Activated CD8-positive, alpha-beta T cell treated with anti-CD3 and anti-CD28 coated beads, Interleukin-2, amount 10 ng/mL, durations not matched to agents 7 days and 5 days (primary cell): Measurements from ENCODE around the gene XIAP. TPM values are rescaled to one million over a fixed set of nuclear protein-coding genes. Genes with fewer than 3 reads are reported as not detected.
"Not testable (repeated sequence)": the region's sequence is repeated elsewhere in the genome, so short reads cannot be mapped to it uniquely, and the experiment has no call there.

Experiments used
- ATAC-seq: fragments of 150-1000 bp; cut with Tn5 transposase; one replicate; pipeline ENCODE4 v1.10.0; 2021; ENCODE audit warnings: moderate library complexity
- CTCF ChIA-PET: fragments of 350-600 bp; sonication (Branson Sonifier 250); formaldehyde crosslinking; loops from one replicate; lab custom pipeline; 2021; ENCODE audit warnings: antibody characterized with exemption; lab: Charles Lee
- POLR2A ChIA-PET: fragments of 350-600 bp; sonication (Branson Sonifier 250); formaldehyde crosslinking; loops from one replicate; lab custom pipeline; 2021; ENCODE audit warnings: antibody characterized with exemption; lab: Charles Lee
- DNase-seq: peaks from one replicate; pipeline ENCODE4 v3.0.0-alpha.2; 2020
- H3K27ac Mint-ChIP-seq: one replicate; pipeline ENCODE4 v1.8.0; 2021; ENCODE audit warnings: mild to moderate bottlenecking, mixed read lengths
- H3K27me3 Mint-ChIP-seq: one replicate; pipeline ENCODE4 v1.8.0; 2021; ENCODE audit warnings: low read depth, mixed read lengths
- H3K36me3 Mint-ChIP-seq: one replicate; pipeline ENCODE4 v1.8.0; 2021; ENCODE audit warnings: low read depth, mixed read lengths
- H3K4me1 Mint-ChIP-seq: one replicate; pipeline ENCODE4 v1.8.0; 2021; ENCODE audit warnings: low read depth, mixed read lengths
- H3K4me3 Mint-ChIP-seq: one replicate; pipeline ENCODE4 v1.8.0; 2021; ENCODE audit warnings: mild to moderate bottlenecking, mixed read lengths
- H3K9me3 Mint-ChIP-seq: one replicate; pipeline ENCODE4 v1.8.0; 2022; ENCODE audit warnings: mixed read lengths; ENCODE audit not compliant: insufficient read depth
- total RNA-seq, 2 experiments: library from RNA; stranded (reverse); gene quantifications; one replicate each; pipeline ENCODE4 v1.2.3, GENCODE V29; 2021

XIAP gene
- total RNA-seq, 2 experiments from 2014 or later = 33.9 to 38.0 TPM

- DNase-seq (no peak), ATAC-seq (no peak)
- H3K27ac Mint-ChIP-seq = no peak overlapping the region
- peaks cover 34% of the 10 kb centered on the region for H3K4me1 Mint-ChIP-seq
- H3K27me3 Mint-ChIP-seq = no peaks in the 10 kb centered on the region
- no peak overlapping the region for H3K4me3 Mint-ChIP-seq
- ChIA-PET POLR2A (no interaction called here), CTCF (no interaction called here)
- no peaks in the 10 kb centered on the region for H3K9me3 Mint-ChIP-seq
- H3K36me3 Mint-ChIP-seq = peaks cover 18% of the 10 kb centered on the region
Observed at GRCh38 chrX:123876844-123877243, 17.0 kb downstream of the XIAP start.

GRCh38 chrX:123878252-123878721 lies 18.4 kb downstream of the XIAP start:
- peak; percentile 27 for DNase-seq
- Mint-ChIP-seq H3K27ac (peak overlapping the region; percentile 75), H3K36me3 (peaks cover 13% of the 10 kb centered on the region), H3K4me3 (peak overlapping the region; percentile 51), H3K4me1 (peaks cover 33% of the 10 kb centered on the region), H3K27me3 (no peaks in the 10 kb centered on the region), H3K9me3 (no peaks in the 10 kb centered on the region)
- CTCF ChIA-PET = interaction anchor here (1.6 kb wide), 1 partner anchor 45 kb away, joined by 6 read pairs; no protein-coding TSS in a partner anchor
- POLR2A ChIA-PET = no interaction called here
- ATAC-seq = peak; percentile 66

- H3K4me1 Mint-ChIP-seq = peaks cover 25% of the 10 kb centered on the region
- ChIA-PET POLR2A (no interaction called here), CTCF (no interaction called here)
- peaks cover 13% of the 10 kb centered on the region for H3K36me3 Mint-ChIP-seq
- no peaks in the 10 kb centered on the region for H3K9me3 Mint-ChIP-seq
- ATAC-seq = no peak
- no peaks in the 10 kb centered on the region for H3K27me3 Mint-ChIP-seq
- DNase-seq = no peak
- H3K4me3 Mint-ChIP-seq = no peak overlapping the region
- H3K27ac Mint-ChIP-seq = no peak overlapping the region
Observed at GRCh38 chrX:123881330-123881729, 21.5 kb downstream of the XIAP start.

DNA sequence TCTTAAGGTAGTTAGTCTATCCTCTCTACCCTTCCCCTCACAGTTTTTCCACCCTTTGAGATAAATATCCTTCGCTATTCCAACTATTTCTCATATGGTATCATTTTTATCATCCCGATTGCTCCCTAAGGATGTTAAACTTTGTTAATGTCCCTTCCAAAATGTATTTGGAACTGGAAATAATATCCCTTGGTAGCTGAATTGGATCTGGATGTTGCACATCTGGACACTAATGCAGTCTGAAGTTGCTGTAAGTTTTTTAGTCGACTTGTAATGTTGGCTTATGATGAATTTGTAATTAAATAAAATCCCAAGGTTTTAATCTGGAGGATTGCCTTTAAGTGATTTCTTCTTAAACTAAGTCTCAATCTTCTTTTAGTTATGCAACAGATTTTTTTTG lies 22.5 kb downstream of the XIAP start:
- no peak for DNase-seq
- Mint-ChIP-seq H3K36me3 (peaks cover 11% of the 10 kb centered on the region), H3K9me3 (no peaks in the 10 kb centered on the region), H3K4me3 (no peak overlapping the region), H3K27ac (no peak overlapping the region), H3K27me3 (no peaks in the 10 kb centered on the region), H3K4me1 (peaks cover 20% of the 10 kb centered on the region)
- no peak for ATAC-seq
- ChIA-PET CTCF (no interaction called here), POLR2A (no interaction called here)

DNA sequence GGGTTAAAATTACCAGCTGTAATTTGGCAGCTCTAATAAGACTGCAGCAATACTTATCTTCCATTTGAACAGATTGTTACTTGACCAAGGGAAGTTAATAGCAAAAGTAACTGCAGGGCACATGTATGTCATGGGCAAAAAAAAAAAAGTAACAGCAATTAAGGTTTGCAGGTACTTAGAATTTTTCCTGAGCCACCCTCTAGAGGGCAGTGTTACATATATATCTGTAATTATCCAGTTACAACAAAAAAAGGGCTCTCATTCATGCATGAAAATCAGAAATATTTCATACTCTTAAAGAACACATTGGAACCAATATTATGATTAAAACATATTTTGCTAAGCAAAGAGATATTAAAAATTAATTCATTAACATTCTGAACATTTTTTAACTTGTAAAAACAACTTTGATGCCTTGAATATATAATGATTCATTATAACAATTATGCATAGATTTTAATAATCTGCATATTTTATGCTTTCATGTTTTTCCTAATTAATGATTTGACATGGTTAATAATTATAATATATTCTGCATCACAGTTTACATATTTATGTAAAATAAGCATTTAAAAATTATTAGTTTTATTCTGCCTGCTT lies 25.1 kb downstream of the XIAP start:
- H3K4me3 Mint-ChIP-seq = no peak overlapping the region
- H3K36me3 Mint-ChIP-seq = peaks cover 13% of the 10 kb centered on the region
- DNase-seq = peak; percentile 48
- no peak for ATAC-seq
- no peaks in the 10 kb centered on the region for H3K9me3 Mint-ChIP-seq
- ChIA-PET POLR2A (no interaction called here), CTCF (interaction anchor here (2.9 kb wide), 1 partner anchor 52 kb away, joined by 10 read pairs; no protein-coding TSS in a partner anchor)
- peaks cover 7% of the 10 kb centered on the region for H3K4me1 Mint-ChIP-seq
- no peak overlapping the region for H3K27ac Mint-ChIP-seq
- H3K27me3 Mint-ChIP-seq = no peaks in the 10 kb centered on the region

DNA sequence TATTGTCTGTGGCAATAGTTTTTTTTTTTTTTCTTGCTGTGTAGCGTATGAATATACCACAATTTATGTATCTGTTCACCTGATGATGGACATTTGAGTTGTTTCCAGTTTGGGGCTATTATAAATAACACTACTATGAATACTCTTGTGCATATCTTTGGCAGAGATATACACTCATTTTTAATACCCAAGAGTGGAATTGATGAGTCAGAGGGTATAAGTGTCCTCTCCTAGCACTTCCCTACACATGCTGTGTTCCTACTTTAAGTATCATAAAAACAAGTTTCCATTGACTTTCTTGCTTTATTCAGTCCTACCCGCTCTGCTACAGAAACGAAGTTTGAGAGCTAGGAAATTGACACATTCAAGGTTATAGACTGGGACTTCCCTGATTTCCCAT lies 39.8 kb downstream of the XIAP start:
- Mint-ChIP-seq H3K4me3 (no peak overlapping the region), H3K36me3 (peaks cover 28% of the 10 kb centered on the region), H3K27me3 (no peaks in the 10 kb centered on the region), H3K9me3 (no peaks in the 10 kb centered on the region), H3K4me1 (no peaks in the 10 kb centered on the region), H3K27ac (no peak overlapping the region)
- CTCF ChIA-PET = no interaction called here
- DNase-seq (no peak), ATAC-seq (no peak)
- POLR2A ChIA-PET = no interaction called here

GRCh38 chrX:123903261-123903660 lies 43.4 kb downstream of the XIAP start:
- Mint-ChIP-seq H3K4me1 (peaks cover 14% of the 10 kb centered on the region), H3K36me3 (peaks cover 33% of the 10 kb centered on the region)
- H3K9me3 Mint-ChIP-seq, POLR2A ChIA-PET, H3K4me3 Mint-ChIP-seq, H3K27ac Mint-ChIP-seq, DNase-seq, ATAC-seq, CTCF ChIA-PET, H3K27me3 Mint-ChIP-seq: not testable (repeated sequence)

GRCh38 chrX:123905332-123905731 lies 45.5 kb downstream of the XIAP start:
- DNase-seq (no peak), ATAC-seq (no peak)
- Mint-ChIP-seq H3K4me1 (peaks cover 14% of the 10 kb centered on the region), H3K4me3 (no peak overlapping the region), H3K27ac (no peak overlapping the region), H3K36me3 (peaks cover 30% of the 10 kb centered on the region), H3K9me3 (no peaks in the 10 kb centered on the region), H3K27me3 (no peaks in the 10 kb centered on the region)
- ChIA-PET POLR2A (no interaction called here), CTCF (no interaction called here)

- Mint-ChIP-seq H3K27me3 (no peaks in the 10 kb centered on the region), H3K27ac (peak overlapping the region; percentile 13), H3K36me3 (peaks cover 29% of the 10 kb centered on the region), H3K4me1 (peaks cover 14% of the 10 kb centered on the region), H3K4me3 (no peak overlapping the region), H3K9me3 (no peaks in the 10 kb centered on the region)
- DNase-seq = no peak
- CTCF ChIA-PET = interaction anchor here (2.0 kb wide), 1 partner anchor 73 kb away, joined by 8 read pairs; no protein-coding TSS in a partner anchor
- no peak for ATAC-seq
- POLR2A ChIA-PET = no interaction called here
Observed at GRCh38 chrX:123906557-123907316, 46.9 kb downstream of the XIAP start.

GRCh38 chrX:123909523-123909922 lies 49.7 kb downstream of the XIAP start:
- Mint-ChIP-seq H3K27me3 (no peaks in the 10 kb centered on the region), H3K36me3 (peaks cover 19% of the 10 kb centered on the region), H3K4me1 (peaks cover 14% of the 10 kb centered on the region), H3K9me3 (no peaks in the 10 kb centered on the region), H3K4me3 (no peak overlapping the region), H3K27ac (no peak overlapping the region)
- ChIA-PET CTCF (no interaction called here), POLR2A (no interaction called here)
- ATAC-seq (no peak), DNase-seq (no peak)

- Mint-ChIP-seq H3K4me3 (no peak overlapping the region), H3K27me3 (no peaks in the 10 kb centered on the region), H3K27ac (no peak overlapping the region), H3K36me3 (no peaks in the 10 kb centered on the region), H3K4me1 (no peaks in the 10 kb centered on the region), H3K9me3 (no peaks in the 10 kb centered on the region)
- no peak for DNase-seq
- ChIA-PET CTCF (interaction anchor here (1.3 kb wide), 1 partner anchor 84 kb away, joined by 3 read pairs; no protein-coding TSS in a partner anchor), POLR2A (no interaction called here)
- ATAC-seq = no peak
Observed at GRCh38 chrX:123917069-123917468, 57.2 kb downstream of the XIAP start.

- DNase-seq = no peak
- H3K4me3 Mint-ChIP-seq = no peak overlapping the region
- no peaks in the 10 kb centered on the region for H3K4me1 Mint-ChIP-seq
- no peaks in the 10 kb centered on the region for H3K9me3 Mint-ChIP-seq
- no peaks in the 10 kb centered on the region for H3K27me3 Mint-ChIP-seq
- ChIA-PET POLR2A (no interaction called here), CTCF (interaction anchor here (1.3 kb wide), 1 partner anchor 85 kb away, joined by 3 read pairs; no protein-coding TSS in a partner anchor)
- H3K27ac Mint-ChIP-seq = no peak overlapping the region
- no peaks in the 10 kb centered on the region for H3K36me3 Mint-ChIP-seq
- ATAC-seq = no peak
Observed at GRCh38 chrX:123918106-123918721, 58.4 kb downstream of the XIAP start.
